Measurements from ENCODE around the gene PKD1L1.

Gene PKD1L1

DNA sequence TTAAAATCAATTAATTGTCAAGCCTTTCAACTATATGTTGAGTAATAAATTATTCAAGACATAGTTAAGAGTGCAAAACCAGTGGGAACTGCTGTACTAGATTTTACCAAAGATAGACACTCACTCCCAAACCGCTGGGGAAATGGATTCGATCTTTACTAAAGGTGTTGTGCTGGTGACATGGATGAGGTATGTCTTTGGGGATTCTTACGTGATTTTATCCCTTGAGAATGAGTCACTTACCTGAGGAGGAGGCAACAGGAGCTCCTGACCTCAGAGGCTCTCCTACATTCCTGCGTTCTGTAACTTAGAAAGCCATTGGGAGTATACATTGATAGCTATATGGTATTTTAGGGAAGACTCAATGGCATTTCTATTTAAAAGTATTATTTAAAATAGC, 165.5 kb downstream of the PKD1L1 start:
- no peak overlapping the region for H3K27ac ChIP-seq
- TF ChIP-seq CTCF (conservative IDR thresholded peaks at IDR 0.05), result no peak

DNA sequence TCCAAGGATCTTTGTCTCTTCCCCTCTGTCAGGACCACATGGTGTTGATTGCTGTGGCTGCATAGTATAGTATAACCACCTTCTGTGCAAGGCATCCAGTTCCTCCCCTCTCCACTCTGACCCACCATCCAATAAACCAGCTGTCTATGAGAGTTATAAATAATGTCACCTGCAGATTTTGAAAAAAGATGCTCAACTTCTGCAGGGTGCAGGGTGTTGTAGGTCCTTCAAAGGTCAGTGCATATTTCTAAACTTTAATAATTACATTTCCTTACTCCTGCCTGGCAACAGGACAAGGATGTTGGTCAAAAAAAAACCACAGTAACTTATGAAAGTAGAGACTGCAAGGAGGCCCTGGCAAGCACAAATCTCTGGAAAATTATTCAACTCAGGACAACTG, 166.2 kb downstream of the PKD1L1 start:
- TF ChIP-seq CTCF (conservative IDR thresholded peaks at IDR 0.05), result no peak
- no peak overlapping the region for H3K27ac ChIP-seq

DNA sequence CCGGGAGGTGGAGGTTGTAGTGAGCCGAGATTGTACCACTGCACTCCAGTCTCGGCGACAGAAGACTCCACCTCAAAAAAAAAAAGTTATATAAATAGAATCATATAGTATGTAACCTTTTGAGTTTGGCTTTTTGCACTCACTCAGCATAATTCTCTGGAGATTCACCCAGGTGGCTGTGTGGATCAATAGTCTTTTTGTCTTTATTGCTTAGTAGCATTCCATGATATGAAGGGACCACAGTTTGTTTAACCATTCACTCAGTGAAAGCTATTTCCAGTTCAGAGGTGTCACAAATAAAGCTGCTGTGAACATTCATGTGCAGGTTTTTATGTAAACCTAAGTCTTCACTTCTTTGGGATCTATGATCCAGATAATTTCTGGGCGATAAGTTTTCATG, 167.7 kb downstream of the PKD1L1 start:
- H3K27ac ChIP-seq, result no peak overlapping the region
- TF ChIP-seq CTCF (conservative IDR thresholded peaks at IDR 0.05), result no peak

- no peak overlapping the region for H3K27ac ChIP-seq
- TF ChIP-seq CTCF (conservative IDR thresholded peaks at IDR 0.05), result no peak
These were observed 168.9 kb downstream of the PKD1L1 start for GRCh38 chr7:47779341-47779771.

- no peak overlapping the region for H3K27ac ChIP-seq
- TF ChIP-seq CTCF (conservative IDR thresholded peaks at IDR 0.05), result no peak
These were observed 170.1 kb downstream of the PKD1L1 start for GRCh38 chr7:47778153-47778661.

GRCh38 chr7:47777531-47778152, 170.6 kb downstream of the PKD1L1 start:
- H3K27ac ChIP-seq, result no peak overlapping the region

DNA sequence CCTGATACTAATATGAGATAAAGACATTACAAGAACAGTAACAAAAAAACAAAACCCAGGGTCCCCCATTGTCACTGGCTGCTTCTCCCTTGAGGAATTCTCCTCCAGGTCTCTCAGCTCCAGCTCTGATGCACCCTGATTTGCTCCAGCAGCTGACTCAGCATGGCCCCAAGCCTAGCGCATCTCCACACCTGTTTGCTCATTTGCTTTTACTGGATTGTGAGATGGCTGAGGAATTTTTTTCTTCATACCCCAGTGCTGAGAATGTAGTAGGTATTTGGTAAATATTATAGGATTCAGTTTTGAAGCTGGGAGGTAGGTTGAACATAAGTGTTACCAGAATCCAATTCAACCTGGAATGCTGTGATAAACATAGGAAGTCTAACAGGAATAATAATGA, 171.9 kb downstream of the PKD1L1 start:
- no peak for TF ChIP-seq CTCF (conservative IDR thresholded peaks at IDR 0.05)
- no peak overlapping the region for H3K27ac ChIP-seq

More at GRCh38 chr7:47777531-47778152, 170.6 kb downstream of the PKD1L1 start:
- no peak for TF ChIP-seq CTCF (conservative IDR thresholded peaks at IDR 0.05)

All from VCaP (cell line).